D721Med (cell line): ENCODE results near the gene C1orf198.

Experiments
- DNase-seq: peaks from one replicate; pipeline ENCODE4 v3.0.0; 2011; ENCODE audit warnings: low spot score; ENCODE audit not compliant: insufficient read length
- FAIRE-seq: peaks from 2 replicates; lab custom pipeline; 2011; peaks lifted over from hg19 to GRCh38; lab: Jason Lieb, UNC
- TF ChIP-seq, protein P1 (sequence below): IDR thresholded peaks from 2 replicates; pipeline ENCODE4 v1.5.1; 2012; ENCODE audit warnings: mild to moderate bottlenecking, control low read depth; ENCODE audit not compliant: insufficient read depth; ENCODE audit errors: missing control alignments

C1orf198 gene

DNA sequence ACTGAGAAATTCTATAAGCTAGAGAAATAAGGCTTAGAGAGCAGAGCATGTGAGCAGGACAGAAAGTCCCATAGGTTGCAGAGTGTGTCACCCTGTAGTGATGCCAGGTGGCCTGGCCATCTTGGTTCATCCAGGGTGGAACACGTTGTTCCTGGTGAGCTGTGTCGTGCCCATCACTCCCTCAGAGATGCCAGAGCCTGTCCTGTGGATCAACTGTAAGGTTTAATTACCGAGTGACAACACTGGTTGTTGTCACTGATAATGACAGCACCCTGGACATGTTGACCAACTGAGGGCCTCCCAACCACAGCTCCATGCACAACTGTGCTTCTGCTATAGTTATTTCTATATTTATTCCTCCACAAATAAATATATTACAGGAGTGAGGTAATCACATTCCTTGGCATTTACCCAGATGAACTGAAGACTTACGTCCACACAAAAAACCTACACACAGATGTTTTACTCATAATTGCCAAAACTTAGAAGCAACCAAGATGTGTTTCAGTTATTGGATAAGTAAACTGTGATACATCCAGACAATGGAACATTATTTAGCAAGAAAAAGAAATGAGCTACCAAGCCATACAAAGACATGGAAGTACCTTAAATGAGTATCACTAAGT lies 6.2 kb downstream of the C1orf198 start:
- DNase-seq (no peak), FAIRE-seq (no peak)

GRCh38 chr1:230861489-230861888 lies 6.8 kb downstream of the C1orf198 start:
- TF ChIP-seq, protein P1, sequence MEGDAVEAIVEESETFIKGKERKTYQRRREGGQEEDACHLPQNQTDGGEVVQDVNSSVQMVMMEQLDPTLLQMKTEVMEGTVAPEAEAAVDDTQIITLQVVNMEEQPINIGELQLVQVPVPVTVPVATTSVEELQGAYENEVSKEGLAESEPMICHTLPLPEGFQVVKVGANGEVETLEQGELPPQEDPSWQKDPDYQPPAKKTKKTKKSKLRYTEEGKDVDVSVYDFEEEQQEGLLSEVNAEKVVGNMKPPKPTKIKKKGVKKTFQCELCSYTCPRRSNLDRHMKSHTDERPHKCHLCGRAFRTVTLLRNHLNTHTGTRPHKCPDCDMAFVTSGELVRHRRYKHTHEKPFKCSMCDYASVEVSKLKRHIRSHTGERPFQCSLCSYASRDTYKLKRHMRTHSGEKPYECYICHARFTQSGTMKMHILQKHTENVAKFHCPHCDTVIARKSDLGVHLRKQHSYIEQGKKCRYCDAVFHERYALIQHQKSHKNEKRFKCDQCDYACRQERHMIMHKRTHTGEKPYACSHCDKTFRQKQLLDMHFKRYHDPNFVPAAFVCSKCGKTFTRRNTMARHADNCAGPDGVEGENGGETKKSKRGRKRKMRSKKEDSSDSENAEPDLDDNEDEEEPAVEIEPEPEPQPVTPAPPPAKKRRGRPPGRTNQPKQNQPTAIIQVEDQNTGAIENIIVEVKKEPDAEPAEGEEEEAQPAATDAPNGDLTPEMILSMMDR: no peak

More for the DNA sequence above, 6.2 kb downstream of the C1orf198 start:
- TF ChIP-seq, protein P1: no peak

GRCh38 chr1:230860617-230861384 lies 7.5 kb downstream of the C1orf198 start:
- DNase-seq (no peak), FAIRE-seq (no peak)
- TF ChIP-seq, protein P1: no peak

More at GRCh38 chr1:230861489-230861888, 6.8 kb downstream of the C1orf198 start:
- FAIRE-seq: no peak
- no peak for DNase-seq

GRCh38 chr1:230858918-230859729 lies 9.2 kb downstream of the C1orf198 start:
- no peak for FAIRE-seq
- DNase-seq: no peak

GRCh38 chr1:230858236-230858820 lies 10.0 kb downstream of the C1orf198 start:
- TF ChIP-seq, protein P1: no peak
- FAIRE-seq (no peak), DNase-seq (no peak)

More at GRCh38 chr1:230858918-230859729, 9.2 kb downstream of the C1orf198 start:
- TF ChIP-seq, protein P1: no peak

- no peak for FAIRE-seq
- DNase-seq: no peak
- TF ChIP-seq, protein P1: no peak
Measured at GRCh38 chr1:230857822-230858221, 10.5 kb downstream of the C1orf198 start.
